ENCODE results near the gene BZW1.

The BZW1 gene

DNA sequence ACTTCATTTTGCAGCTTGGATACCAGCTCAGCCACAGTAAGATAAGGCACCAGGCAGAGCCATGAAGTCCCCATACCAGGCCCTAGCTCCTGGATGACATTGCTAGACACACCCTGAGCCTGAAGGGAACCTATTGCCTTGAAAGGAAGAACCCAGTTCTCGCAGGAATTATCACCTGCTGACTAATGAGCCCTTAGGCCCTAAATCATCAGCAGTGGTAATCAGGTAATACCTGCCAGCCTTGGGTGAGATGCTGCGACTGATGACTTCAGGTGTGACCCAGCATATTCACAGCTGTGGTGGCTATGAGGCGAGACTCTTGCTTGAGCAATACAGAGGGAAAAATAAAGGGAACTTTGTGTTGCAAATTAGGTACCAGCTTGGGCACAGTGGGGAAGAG, 27.8 kb downstream of the BZW1 start:
- DNase-seq (ENCODE audit: low read depth, low spot score) = peak; percentile 49

DNA sequence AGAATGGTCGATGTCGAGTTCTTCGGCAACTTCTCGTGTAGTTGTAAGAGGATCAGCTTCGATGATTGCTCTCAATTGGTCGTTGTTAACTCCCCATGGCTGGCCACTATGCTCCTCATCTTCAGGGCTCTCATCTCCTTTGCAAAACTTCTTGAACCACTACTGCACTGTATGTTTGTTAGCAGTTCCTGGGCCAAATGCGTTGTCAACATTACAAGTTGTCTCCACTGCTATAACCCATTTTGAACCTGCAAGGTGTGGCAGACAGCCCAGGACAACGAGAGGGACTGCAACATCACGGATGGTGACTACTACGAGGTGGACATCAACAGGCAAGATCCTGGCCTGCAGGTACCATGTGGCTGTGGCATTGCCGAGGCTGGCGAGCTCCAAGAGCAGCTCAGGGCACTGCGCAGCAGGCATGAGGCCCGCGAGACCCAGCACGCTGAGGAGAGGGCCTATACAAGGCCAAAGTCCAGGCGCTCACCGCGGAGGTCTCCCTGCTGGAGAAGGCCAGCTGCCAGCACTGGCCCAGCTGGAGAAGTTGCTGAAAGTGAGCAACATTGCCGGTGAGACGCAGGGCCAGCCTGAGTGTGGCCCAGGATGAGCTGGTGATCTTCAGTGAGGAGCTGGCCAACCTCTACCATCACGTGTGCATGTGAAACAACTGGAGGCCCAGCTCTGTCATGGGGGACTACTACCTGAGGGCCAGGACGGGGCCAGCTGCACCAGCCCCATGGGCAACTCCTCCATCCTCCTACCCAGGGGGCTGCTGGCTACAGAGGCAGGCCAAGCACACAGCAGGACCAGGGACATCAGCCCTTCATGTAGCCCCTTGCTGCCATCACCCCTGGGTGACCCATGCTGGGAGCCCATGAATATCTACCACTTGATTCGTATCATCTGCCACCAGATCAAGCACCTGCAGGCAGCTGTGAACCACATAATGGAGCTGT, 32.6 kb downstream of the BZW1 start:
- no peak for DNase-seq (ENCODE audit: low read depth, low spot score)

- no peak for DNase-seq (ENCODE audit: low read depth, low spot score)
Measured at GRCh38 chr2:200845194-200845593, 33.5 kb downstream of the BZW1 start.

- DNase-seq (ENCODE audit: low read depth, low spot score) = no peak
Measured at GRCh38 chr2:200845669-200846325, 34.1 kb downstream of the BZW1 start.

GRCh38 chr2:200847269-200847668, 35.6 kb downstream of the BZW1 start:
- DNase-seq (ENCODE audit: low read depth, low spot score) = no peak

GRCh38 chr2:200847939-200848338, 36.2 kb downstream of the BZW1 start:
- DNase-seq (ENCODE audit: low read depth, low spot score) = no peak

- DNase-seq (ENCODE audit: low read depth, low spot score) = no peak
Measured at GRCh38 chr2:200850512-200851256, 39.0 kb downstream of the BZW1 start.

GRCh38 chr2:200851398-200852248, 39.9 kb downstream of the BZW1 start:
- DNase-seq (ENCODE audit: low read depth, low spot score) = no peak

DNA sequence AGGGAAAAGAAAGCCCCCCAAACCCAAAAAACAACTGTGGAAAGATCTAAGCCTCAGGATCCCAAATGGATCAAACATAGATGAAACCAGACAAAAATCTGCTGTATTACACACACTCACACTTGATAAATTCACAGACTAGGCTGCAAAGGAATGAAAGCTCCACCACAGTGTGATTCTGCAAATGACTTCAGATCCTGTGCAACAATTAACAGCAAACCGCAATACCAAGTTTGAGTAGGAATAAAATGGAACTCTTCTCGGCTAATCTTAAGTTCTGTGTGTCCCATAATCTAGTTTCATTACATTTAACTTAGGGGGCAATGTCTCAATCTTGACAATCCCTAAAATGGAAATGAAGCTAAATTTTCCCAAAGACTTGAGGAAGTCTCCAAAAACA, 40.9 kb downstream of the BZW1 start:
- no peak for DNase-seq (ENCODE audit: low read depth, low spot score)

GRCh38 chr2:200856806-200857205, 45.1 kb downstream of the BZW1 start:
- DNase-seq (ENCODE audit: low read depth, low spot score) = no peak

GRCh38 chr2:200860092-200860795, 48.5 kb downstream of the BZW1 start:
- no peak for DNase-seq (ENCODE audit: low read depth, low spot score)

- no peak for DNase-seq (ENCODE audit: low read depth, low spot score)
Measured at GRCh38 chr2:200861617-200862155, 50.0 kb downstream of the BZW1 start.

DNA sequence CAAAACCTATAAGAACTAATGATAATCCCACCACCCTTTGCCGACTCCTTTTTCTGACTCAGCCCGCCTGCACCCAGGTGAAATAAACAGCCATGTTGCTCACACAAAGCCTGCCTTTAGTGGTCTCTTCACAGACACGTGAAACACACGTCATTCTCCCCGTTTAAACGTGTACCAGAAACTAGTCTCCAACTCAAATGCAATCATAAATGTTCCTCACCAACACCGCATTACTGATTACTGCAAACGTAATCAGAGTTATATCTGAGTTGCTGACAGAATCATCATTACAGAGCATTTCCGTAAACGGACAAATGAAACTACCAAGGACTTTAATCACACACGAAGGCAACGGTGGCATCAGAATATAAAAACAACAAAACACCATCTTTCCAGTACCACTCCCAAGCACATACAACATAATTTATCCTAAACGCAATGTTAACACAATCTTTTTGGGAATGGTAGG, 50.9 kb downstream of the BZW1 start:
- peak; percentile 53 for DNase-seq (ENCODE audit: low read depth, low spot score)

DNA sequence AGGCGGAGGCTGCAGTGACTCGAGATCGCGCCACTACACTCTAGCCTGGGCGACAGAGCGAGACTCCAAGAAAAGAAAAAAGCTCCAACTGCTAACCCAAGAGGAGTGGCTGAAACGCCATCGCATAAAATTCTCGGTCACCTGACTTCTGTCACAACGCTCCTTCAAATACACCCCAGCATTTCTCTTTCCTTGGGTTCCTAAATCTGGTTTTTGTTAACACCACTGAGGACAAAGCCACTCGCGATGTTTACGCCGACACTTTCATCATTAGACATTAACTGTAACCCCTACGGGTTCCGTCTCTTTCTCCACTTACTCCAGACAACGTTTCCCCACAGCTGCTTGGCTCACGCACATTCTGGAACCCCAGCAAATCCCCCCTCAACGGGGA, 52.1 kb downstream of the BZW1 start:
- no peak for DNase-seq (ENCODE audit: low read depth, low spot score)

- peak; percentile 92 for DNase-seq (ENCODE audit: low read depth, low spot score)
Measured at GRCh38 chr2:200864176-200865034, 52.7 kb downstream of the BZW1 start, which contains the start of gene CLK1. Gene CLK1 (minus strand): TSS chr2:200864658. CDS start chr2:200861862, 2,796 bp downstream.

DNA sequence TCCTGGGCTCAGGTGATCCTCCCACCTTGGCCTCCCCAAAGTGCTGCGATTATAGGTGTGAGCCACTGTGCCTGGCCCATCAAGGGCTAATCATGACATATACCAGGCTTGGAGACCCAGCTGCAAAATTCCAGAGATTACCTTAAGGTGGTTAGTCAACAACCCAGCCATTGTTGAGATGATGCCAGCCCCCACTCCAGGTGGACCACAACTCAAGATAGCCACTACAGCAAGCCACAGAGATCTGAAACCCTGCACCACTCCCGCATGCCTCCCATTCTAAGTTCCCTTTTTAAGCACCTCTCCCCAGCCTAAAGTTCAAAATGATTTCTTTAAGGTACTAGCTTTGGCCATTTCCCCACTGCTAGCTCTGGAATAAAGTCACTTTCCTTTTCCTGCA, 57.3 kb downstream of the BZW1 start:
- no peak for DNase-seq (ENCODE audit: low read depth, low spot score)

GRCh38 chr2:200871151-200871550, 59.4 kb downstream of the BZW1 start:
- no peak for DNase-seq (ENCODE audit: low read depth, low spot score)

DNA sequence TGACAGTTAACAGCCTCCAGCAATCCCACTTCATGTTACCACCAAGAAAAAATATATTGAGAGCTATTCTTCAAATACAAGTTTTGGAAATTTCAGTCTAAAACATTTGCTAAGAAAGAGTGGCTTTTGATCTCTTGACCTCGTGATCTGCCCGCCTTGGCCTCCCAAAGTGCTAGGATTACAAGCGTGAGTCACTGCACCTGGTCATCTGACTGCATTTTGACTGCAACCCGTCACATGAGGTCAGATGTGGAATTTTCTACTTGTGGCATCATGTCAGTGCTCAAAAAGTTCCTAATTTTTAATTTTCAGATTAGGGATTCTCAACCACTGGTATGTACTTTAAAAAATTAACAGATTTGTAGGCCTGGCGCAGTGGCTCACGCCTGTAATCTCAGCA, 61.9 kb downstream of the BZW1 start:
- DNase-seq (ENCODE audit: low read depth, low spot score) = no peak

Data from ELF-1 (cell line).